Muscle of leg (tissue), 11 donors: Measurements from ENCODE around the gene ABCA7. TPM values are rescaled to one million over a fixed set of nuclear protein-coding genes. Genes with fewer than 3 reads are reported as not detected.

ENCODE experiments used
- DNase-seq: peaks from one replicate; pipeline ENCODE4 v3.0.0; 2013
- H3K27ac ChIP-seq: one replicate; pipeline ENCODE4 v1.5.1; 2013; ENCODE audit warnings: mild to moderate bottlenecking, low read length, control low read depth
- H3K27me3 ChIP-seq: one replicate; pipeline ENCODE4 v1.6.1; 2013; ENCODE audit warnings: low read length; ENCODE audit not compliant: control insufficient read depth, insufficient read depth
- H3K36me3 ChIP-seq: one replicate; pipeline ENCODE4 v1.6.1; 2013; ENCODE audit warnings: low read length; ENCODE audit not compliant: control insufficient read depth, insufficient read depth
- H3K4me1 ChIP-seq: one replicate; pipeline ENCODE4 v1.6.1; 2013; ENCODE audit warnings: low read length; ENCODE audit not compliant: control insufficient read depth, insufficient read depth
- H3K4me3 ChIP-seq: one replicate; pipeline ENCODE4 v1.5.1; 2013; ENCODE audit warnings: low read length, control low read depth
- H3K9me3 ChIP-seq: replicated peaks from 2 replicates; pipeline ENCODE4 v1.6.1; 2013; ENCODE audit warnings: low read depth, low read length; ENCODE audit not compliant: control insufficient read depth
- WGBS: methylation state at CpG from one replicate; pipeline ENCODE4 v1.1.5; 2013; ENCODE audit warnings: missing lambda C conversion rate; ENCODE audit not compliant: insufficient coverage; 5-methylcytosine and 5-hydroxymethylcytosine counted together
- polyA plus RNA-seq, 8 donors: library from polyadenylated mRNA; unstranded; fragments of 120-200 nt; gene quantifications; one replicate each; pipeline versions ENCODE4 v1.2.1 to v1.2.3, GENCODE V29; 2013; ENCODE audit warnings: inconsistent platforms in 1 of 8, low replicate concordance in 1 of 8; ENCODE audit not compliant: insufficient read length in 8 of 8, insufficient read depth in 1 of 8
- total RNA-seq: library from RNA; stranded (reverse); fragments of 120-200 nt; gene quantifications from one replicate; pipeline ENCODE4 v1.2.4, GENCODE V29; 2013

The ABCA7 gene
- total and polyA plus RNA-seq, 9 donors, result 7.9 to 23.0 (median 12.6) TPM

DNA sequence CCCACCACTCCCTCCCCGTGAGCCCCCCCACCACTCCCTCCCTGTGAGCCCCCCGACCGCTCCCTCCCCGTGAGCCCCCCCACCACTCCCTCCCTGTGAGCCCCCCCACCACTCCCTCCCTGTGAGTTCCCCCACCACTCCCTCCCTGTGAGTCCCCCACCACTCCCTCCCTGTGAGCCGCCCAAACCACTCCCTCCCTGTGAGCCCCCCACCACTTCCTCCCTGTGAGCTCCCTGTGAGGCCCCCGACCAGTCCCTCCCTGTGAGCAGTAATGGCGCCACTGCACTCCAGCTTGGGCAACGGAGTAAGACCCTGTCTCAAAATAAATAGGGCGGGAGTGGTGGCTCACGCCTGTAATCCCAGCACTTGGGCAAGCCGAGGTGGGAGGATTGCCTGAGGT is 9.9 kb downstream of the ABCA7 start:
- no peak for DNase-seq
- Histone ChIP-seq H3K4me3 (no peak overlapping the region), H3K27me3 (no peaks in the 10 kb centered on the region), H3K36me3 (peaks cover 12% of the 10 kb centered on the region), H3K4me1 (no peaks in the 10 kb centered on the region), H3K27ac (no peak overlapping the region), H3K9me3 (peaks cover 3% of the 10 kb centered on the region)
- 0% methylated on average over 2 of the region's 11 CpGs for WGBS

DNA sequence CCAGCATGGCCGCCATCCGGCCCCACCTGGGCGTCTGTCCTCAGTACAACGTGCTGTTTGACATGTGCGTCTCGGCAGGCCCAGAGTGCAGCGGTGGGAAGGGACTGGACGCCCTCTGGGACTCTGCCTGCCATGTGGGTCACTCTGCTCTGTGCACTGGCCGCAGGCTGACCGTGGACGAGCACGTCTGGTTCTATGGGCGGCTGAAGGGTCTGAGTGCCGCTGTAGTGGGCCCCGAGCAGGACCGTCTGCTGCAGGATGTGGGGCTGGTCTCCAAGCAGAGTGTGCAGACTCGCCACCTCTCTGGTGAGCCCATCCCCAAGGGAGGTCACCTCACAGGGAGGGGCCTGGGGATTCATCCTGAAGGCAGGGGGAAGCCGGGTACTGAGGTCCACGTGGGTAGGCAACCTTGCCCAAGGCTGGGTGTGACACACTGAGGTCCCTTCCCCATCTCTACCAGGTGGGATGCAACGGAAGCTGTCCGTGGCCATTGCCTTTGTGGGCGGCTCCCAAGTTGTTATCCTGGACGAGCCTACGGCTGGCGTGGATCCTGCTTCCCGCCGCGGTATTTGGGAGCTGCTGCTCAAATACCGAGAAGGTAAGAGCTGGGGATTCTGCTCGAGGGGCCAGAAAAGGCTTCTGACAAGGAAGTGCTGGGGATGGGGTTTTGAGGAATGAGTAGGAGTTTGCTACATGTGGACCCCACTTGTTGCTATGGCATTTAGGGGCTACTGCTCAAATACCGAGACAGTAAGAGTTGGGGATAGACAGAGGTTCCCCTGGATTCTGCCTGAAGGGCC is 11.3 kb downstream of the ABCA7 start:
- Histone ChIP-seq H3K4me3 (no peak overlapping the region), H3K27ac (no peak overlapping the region), H3K36me3 (peaks cover 18% of the 10 kb centered on the region), H3K9me3 (peaks cover 13% of the 10 kb centered on the region), H3K27me3 (no peaks in the 10 kb centered on the region), H3K4me1 (no peaks in the 10 kb centered on the region)
- WGBS, result 78% methylated on average over 28 of the region's 31 CpGs
- DNase-seq, result no peak

GRCh38 chr19:1051791-1052190 is 11.9 kb downstream of the ABCA7 start:
- peaks cover 19% of the 10 kb centered on the region for H3K9me3 ChIP-seq
- peaks cover 22% of the 10 kb centered on the region for H3K36me3 ChIP-seq
- no peak for DNase-seq
- no peaks in the 10 kb centered on the region for H3K4me1 ChIP-seq
- no peaks in the 10 kb centered on the region for H3K27me3 ChIP-seq
- no peak overlapping the region for H3K27ac ChIP-seq
- WGBS, result 80% methylated on average over 10 of the region's 17 CpGs
- H3K4me3 ChIP-seq, result no peak overlapping the region

GRCh38 chr19:1052349-1052975 is 12.6 kb downstream of the ABCA7 start:
- Histone ChIP-seq H3K4me3 (no peak overlapping the region), H3K4me1 (no peaks in the 10 kb centered on the region), H3K27ac (no peak overlapping the region), H3K36me3 (peaks cover 26% of the 10 kb centered on the region), H3K9me3 (peaks cover 25% of the 10 kb centered on the region), H3K27me3 (peaks cover 2% of the 10 kb centered on the region)
- 83% methylated on average over 1 of the region's 5 CpGs for WGBS
- no peak for DNase-seq

- DNase-seq, result no peak
- Histone ChIP-seq H3K27ac (no peak overlapping the region), H3K9me3 (peaks cover 35% of the 10 kb centered on the region), H3K4me3 (no peak overlapping the region), H3K36me3 (peaks cover 29% of the 10 kb centered on the region), H3K27me3 (peaks cover 2% of the 10 kb centered on the region), H3K4me1 (no peaks in the 10 kb centered on the region)
- 78% methylated on average over 29 of the region's 31 CpGs for WGBS
These were observed 13.5 kb downstream of the ABCA7 start for GRCh38 chr19:1053176-1054101.

DNA sequence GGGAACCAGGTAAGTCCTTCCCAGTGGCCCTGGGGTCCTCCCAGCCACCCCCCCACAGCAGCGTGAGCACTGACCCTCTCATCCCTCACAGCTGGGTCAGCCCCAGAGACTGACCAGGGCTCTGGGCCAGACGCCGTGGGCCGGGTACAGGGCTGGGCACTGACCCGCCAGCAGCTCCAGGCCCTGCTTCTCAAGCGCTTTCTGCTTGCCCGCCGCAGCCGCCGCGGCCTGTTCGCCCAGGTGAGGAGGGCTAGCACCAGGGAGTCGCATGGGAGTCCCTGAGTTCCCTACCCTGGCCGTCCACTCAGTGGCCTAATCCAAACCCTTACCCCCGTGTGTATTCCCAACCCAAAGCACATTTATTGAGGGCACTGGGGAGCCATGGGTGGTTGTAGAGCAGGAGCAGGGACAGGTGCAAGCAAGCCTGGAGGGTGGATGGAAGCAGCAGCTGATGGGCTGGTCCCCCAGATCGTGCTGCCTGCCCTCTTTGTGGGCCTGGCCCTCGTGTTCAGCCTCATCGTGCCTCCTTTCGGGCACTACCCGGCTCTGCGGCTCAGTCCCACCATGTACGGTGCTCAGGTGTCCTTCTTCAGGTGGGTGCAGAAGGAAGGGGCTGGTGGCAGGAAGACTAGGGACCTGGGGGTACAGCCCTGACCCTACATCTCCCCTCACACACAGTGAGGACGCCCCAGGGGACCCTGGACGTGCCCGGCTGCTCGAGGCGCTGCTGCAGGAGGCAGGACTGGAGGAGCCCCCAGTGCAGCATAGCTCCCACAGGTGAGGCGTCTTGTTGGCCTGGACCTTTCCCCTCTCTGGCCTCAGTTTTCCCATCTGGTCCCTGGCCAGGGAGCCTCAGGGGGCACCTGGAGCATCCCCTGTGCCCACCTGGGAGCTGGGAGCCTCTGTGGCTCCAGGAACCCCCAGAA is 14.5 kb downstream of the ABCA7 start:
- H3K4me3 ChIP-seq, result no peak overlapping the region
- H3K9me3 ChIP-seq, result peaks cover 41% of the 10 kb centered on the region
- no peak for DNase-seq
- H3K36me3 ChIP-seq, result peaks cover 34% of the 10 kb centered on the region
- no peaks in the 10 kb centered on the region for H3K4me1 ChIP-seq
- no peak overlapping the region for H3K27ac ChIP-seq
- peaks cover 2% of the 10 kb centered on the region for H3K27me3 ChIP-seq
- 87% methylated on average over 16 of the region's 28 CpGs for WGBS

DNA sequence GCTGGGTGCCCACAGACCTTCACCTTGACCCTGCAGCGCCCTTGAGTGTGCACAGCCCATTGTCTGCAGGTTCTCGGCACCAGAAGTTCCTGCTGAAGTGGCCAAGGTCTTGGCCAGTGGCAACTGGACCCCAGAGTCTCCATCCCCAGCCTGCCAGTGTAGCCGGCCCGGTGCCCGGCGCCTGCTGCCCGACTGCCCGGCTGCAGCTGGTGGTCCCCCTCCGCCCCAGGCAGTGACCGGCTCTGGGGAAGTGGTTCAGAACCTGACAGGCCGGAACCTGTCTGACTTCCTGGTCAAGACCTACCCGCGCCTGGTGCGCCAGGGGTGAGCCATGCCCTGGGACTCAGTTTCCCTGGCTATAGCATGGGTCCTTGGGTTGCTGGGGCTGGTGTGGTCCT is 15.1 kb downstream of the ABCA7 start:
- Histone ChIP-seq H3K27me3 (peaks cover 2% of the 10 kb centered on the region), H3K4me3 (no peak overlapping the region), H3K9me3 (peaks cover 44% of the 10 kb centered on the region), H3K36me3 (peaks cover 34% of the 10 kb centered on the region), H3K27ac (no peak overlapping the region), H3K4me1 (no peaks in the 10 kb centered on the region)
- WGBS, result 85% methylated on average over 10 of the region's 14 CpGs
- DNase-seq, result no peak

DNA sequence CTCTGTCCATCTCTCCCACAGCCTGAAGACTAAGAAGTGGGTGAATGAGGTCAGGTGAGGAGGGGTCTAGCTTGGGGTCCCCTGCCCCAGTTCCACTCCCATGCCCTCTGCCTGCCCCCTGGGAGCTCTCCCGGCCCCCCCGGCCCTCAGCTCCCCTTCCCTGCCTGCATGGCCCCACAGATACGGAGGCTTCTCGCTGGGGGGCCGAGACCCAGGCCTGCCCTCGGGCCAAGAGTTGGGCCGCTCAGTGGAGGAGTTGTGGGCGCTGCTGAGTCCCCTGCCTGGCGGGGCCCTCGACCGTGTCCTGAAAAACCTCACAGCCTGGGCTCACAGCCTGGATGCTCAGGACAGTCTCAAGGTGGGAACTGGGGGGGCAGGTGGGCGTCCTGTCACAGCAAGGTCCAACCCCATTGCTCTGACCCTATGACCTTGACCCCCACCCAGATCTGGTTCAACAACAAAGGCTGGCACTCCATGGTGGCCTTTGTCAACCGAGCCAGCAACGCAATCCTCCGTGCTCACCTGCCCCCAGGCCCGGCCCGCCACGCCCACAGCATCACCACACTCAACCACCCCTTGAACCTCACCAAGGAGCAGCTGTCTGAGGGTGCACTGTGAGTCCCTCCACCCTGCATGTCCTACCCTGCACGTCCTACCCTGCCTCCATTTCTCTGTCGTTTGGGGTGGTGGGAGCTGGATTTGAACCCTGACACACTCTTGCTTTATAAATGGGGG is 16.1 kb downstream of the ABCA7 start:
- Histone ChIP-seq H3K27me3 (peaks cover 2% of the 10 kb centered on the region), H3K36me3 (peaks cover 34% of the 10 kb centered on the region), H3K9me3 (peaks cover 44% of the 10 kb centered on the region), H3K4me1 (no peaks in the 10 kb centered on the region), H3K4me3 (no peak overlapping the region), H3K27ac (no peak overlapping the region)
- no peak for DNase-seq
- 97% methylated on average over 14 of the region's 20 CpGs for WGBS
